Esophagus muscularis mucosa (tissue), 3 donors: ENCODE measurements around the gene CALD1.

ENCODE experiments used
- POLR2A ChIP-seq: fragments of 450-650 bp; IDR thresholded peaks from one replicate; pipeline ENCODE4 v1.6.1; 2017; ENCODE audit warnings: antibody characterized with exemption, moderate library complexity, mild to moderate bottlenecking, low read depth
- TF ChIP-seq, protein P1 (sequence below), 3 experiments: fragments of 200-600 bp in 2 of 3; fragments of 450-650 bp in 1 of 3; sonication (generic) in 2 of 3; IDR thresholded peaks; one replicate each; pipeline ENCODE4 v1.5.1; 2017 to 2019; ENCODE audit warnings: antibody characterized with exemption in 3 of 3, mild to moderate bottlenecking in 2 of 3, moderate library complexity in 1 of 3

DNA sequence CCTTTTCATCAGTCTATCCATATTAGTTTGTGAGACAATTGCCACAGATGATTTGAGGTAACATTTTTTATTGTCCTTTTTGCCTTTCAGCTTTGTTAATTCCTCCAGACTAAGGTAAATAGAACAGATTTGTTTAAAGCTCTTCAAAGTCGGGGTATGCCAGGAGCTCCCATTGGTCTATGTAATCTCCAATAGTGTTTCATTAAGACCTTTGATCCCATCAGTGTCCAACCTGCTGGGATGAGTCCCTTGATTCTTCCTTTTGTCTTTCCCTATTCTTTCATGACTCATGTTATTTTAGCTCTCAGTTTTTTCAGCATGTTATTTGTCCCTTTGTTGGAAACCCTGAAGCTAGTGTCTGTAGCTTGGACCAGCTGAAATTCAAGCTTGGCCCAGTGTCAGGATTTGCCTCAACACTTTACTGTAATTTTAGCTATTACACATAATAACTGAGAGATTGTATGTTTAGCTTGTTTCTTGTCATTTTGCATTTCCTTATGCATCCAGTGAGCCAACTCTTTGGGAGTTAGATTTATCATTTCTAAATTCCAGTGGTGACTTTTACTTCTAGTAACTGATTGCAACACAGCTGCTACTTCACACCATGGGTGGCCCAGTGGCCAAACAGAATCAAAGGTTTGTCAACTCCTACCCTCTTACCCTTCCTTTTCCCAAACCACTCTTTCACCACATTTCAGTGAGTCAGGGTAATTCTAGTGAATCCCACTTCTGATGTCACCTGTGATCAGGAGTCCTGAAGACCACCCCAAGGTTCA lies 222.1 kb downstream of the CALD1 start:
- TF ChIP-seq POLR2A = no peak
- TF ChIP-seq, protein P1, sequence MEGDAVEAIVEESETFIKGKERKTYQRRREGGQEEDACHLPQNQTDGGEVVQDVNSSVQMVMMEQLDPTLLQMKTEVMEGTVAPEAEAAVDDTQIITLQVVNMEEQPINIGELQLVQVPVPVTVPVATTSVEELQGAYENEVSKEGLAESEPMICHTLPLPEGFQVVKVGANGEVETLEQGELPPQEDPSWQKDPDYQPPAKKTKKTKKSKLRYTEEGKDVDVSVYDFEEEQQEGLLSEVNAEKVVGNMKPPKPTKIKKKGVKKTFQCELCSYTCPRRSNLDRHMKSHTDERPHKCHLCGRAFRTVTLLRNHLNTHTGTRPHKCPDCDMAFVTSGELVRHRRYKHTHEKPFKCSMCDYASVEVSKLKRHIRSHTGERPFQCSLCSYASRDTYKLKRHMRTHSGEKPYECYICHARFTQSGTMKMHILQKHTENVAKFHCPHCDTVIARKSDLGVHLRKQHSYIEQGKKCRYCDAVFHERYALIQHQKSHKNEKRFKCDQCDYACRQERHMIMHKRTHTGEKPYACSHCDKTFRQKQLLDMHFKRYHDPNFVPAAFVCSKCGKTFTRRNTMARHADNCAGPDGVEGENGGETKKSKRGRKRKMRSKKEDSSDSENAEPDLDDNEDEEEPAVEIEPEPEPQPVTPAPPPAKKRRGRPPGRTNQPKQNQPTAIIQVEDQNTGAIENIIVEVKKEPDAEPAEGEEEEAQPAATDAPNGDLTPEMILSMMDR (IDR thresholded peaks at IDR 0.05) = no peak
